NCI-H128 (cell line): Measurements from ENCODE around the gene HERC2.
"Not testable (repeated sequence)": the region's sequence is repeated elsewhere in the genome, so short reads cannot be mapped to it uniquely, and the experiment has no call there.

ENCODE experiments used
- DNase-seq: peaks from one replicate; lab custom pipeline; 2025; ENCODE audit not compliant: unreplicated experiment; lab: John Stamatoyannopoulos, UW

HERC2 gene

GRCh38 chr15:28274635-28275034 lies 47.3 kb downstream of the HERC2 start:
- DNase-seq: no peak

GRCh38 chr15:28273873-28274610 lies 47.9 kb downstream of the HERC2 start:
- DNase-seq: no peak

- DNase-seq: no peak
Observed at GRCh38 chr15:28273468-28273867, 48.5 kb downstream of the HERC2 start.

- no peak for DNase-seq
Observed at GRCh38 chr15:28272587-28272986, 49.4 kb downstream of the HERC2 start.

GRCh38 chr15:28271697-28272260 lies 50.2 kb downstream of the HERC2 start:
- DNase-seq: no peak

GRCh38 chr15:28269097-28269496 lies 52.9 kb downstream of the HERC2 start:
- no peak for DNase-seq

- no peak for DNase-seq
Observed at GRCh38 chr15:28267727-28268126, 54.3 kb downstream of the HERC2 start.

- no peak for DNase-seq
Observed at GRCh38 chr15:28265334-28266019, 56.5 kb downstream of the HERC2 start.

GRCh38 chr15:28264166-28264565 lies 57.8 kb downstream of the HERC2 start:
- no peak for DNase-seq

GRCh38 chr15:28262438-28262837 lies 59.5 kb downstream of the HERC2 start:
- DNase-seq: no peak

GRCh38 chr15:28260722-28261121 lies 61.3 kb downstream of the HERC2 start:
- DNase-seq: no peak

GRCh38 chr15:28260317-28260716 lies 61.7 kb downstream of the HERC2 start:
- DNase-seq: no peak

GRCh38 chr15:28255965-28256364 lies 66.0 kb downstream of the HERC2 start:
- no peak for DNase-seq

- DNase-seq: no peak
Observed at GRCh38 chr15:28252831-28253230, 69.1 kb downstream of the HERC2 start.

- no peak for DNase-seq
Observed at GRCh38 chr15:28246605-28247004, 75.4 kb downstream of the HERC2 start.

- DNase-seq: no peak
Observed at GRCh38 chr15:28243901-28244300, 78.1 kb downstream of the HERC2 start.

- DNase-seq: no peak
Observed at GRCh38 chr15:28243399-28243798, 78.6 kb downstream of the HERC2 start.

GRCh38 chr15:28238296-28238695 lies 83.7 kb downstream of the HERC2 start:
- DNase-seq: not testable (repeated sequence)

- DNase-seq: not testable (repeated sequence)
Observed at GRCh38 chr15:28231743-28232142, 90.2 kb downstream of the HERC2 start.

GRCh38 chr15:28231336-28231735 lies 90.6 kb downstream of the HERC2 start:
- DNase-seq: not testable (repeated sequence)

- not testable (repeated sequence) for DNase-seq
Observed at GRCh38 chr15:28228990-28229640, 92.9 kb downstream of the HERC2 start.

GRCh38 chr15:28228096-28228495 lies 93.9 kb downstream of the HERC2 start:
- no peak for DNase-seq
